ENCODE measurements around the gene BIRC2. TPM values are rescaled to one million over a fixed set of nuclear protein-coding genes. Genes with fewer than 3 reads are reported as not detected.

Gene BIRC2
- total RNA-seq, 1 experiment from 2014 or later: 32.6 TPM

GRCh38 chr11:102317099-102317767, 29.8 kb upstream of the BIRC2 start, which contains the start of gene BIRC3:
Gene BIRC3 (plus strand): TSS chr11:102317484. CDS start chr11:102324510, 7,026 bp downstream.
- peaks cover 7 to 38% of the 10 kb centered on the region in 2 experiments for H3K4me1 ChIP-seq (ENCODE audit: control insufficient read depth in 1 of 2, insufficient read depth in 2 of 2, low read length in 2 of 2)

More at GRCh38 chr11:102317099-102317767, 29.8 kb upstream of the BIRC2 start, which contains the start of gene BIRC3:
- ChIA-PET POLR2A (no interaction called here), CTCF (no interaction called here), RAD21 (ENCODE audit: low non-redundant PET in 1 of 2, low total read pairs in 2 of 2, uncharacterized antibody in 2 of 2, unreplicated experiment in 2 of 2) (no interaction called here)
- H3K36me3 ChIP-seq (ENCODE audit: control insufficient read depth in 1 of 2, insufficient read depth in 2 of 2, low read length in 2 of 2): no peaks in the 10 kb centered on the region
- ATAC-seq: peak; percentile 94
- peak within 1 kb of the TSS; percentile 46 to 61 for H3K4me3 ChIP-seq (replicated peaks in 1 of 2; ENCODE audit: low read depth in 1 of 2, low read length in 2 of 2)
- peak within 1 kb of the TSS; percentile 89 for H2AFZ ChIP-seq (ENCODE audit: low read depth, low read length, poor library complexity, severe bottlenecking)
- TF ChIP-seq, protein P1, sequence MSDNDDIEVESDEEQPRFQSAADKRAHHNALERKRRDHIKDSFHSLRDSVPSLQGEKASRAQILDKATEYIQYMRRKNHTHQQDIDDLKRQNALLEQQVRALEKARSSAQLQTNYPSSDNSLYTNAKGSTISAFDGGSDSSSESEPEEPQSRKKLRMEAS (IDR thresholded peaks at IDR 0.05): peak; percentile 96
- TF ChIP-seq TCF7L2 (IDR thresholded peaks at IDR 0.05; ENCODE audit: borderline replicate concordance, extremely low read depth, insufficient read depth, insufficient read length) (peak; percentile 74), POLR2AphosphoS5 (IDR thresholded peaks at IDR 0.05; ENCODE audit: low read depth, low read length) (peak; percentile 75), FOSL1 (IDR thresholded peaks at IDR 0.05; ENCODE audit: low read depth) (peak; percentile 32), CBX3 (IDR thresholded peaks at IDR 0.05; ENCODE audit: low read depth) (peak; percentile 98), SIN3A (IDR thresholded peaks at IDR 0.05; ENCODE audit: low read depth) (peak; percentile 89), RAD21 (IDR thresholded peaks at IDR 0.05; ENCODE audit: low read depth) (peak; percentile 18; the same call in 1 of the 2 replicates), ATF3 (IDR thresholded peaks at IDR 0.05) (no peak), SP1 (IDR thresholded peaks at IDR 0.05; ENCODE audit: low read depth) (peak; percentile 80), JUND (IDR thresholded peaks at IDR 0.05) (peak; percentile 48), ZNF274 (IDR thresholded peaks at IDR 0.05; ENCODE audit: low read depth, low read length) (no peak), POLR2A (IDR thresholded peaks at IDR 0.05; ENCODE audit: borderline replicate concordance, extremely low read depth, insufficient read depth, insufficient read length) (no peak), SRF (IDR thresholded peaks at IDR 0.05; ENCODE audit: low read depth) (peak; percentile 42; the same call in 1 of the 2 replicates)
- TF ChIP-seq, protein P2, sequence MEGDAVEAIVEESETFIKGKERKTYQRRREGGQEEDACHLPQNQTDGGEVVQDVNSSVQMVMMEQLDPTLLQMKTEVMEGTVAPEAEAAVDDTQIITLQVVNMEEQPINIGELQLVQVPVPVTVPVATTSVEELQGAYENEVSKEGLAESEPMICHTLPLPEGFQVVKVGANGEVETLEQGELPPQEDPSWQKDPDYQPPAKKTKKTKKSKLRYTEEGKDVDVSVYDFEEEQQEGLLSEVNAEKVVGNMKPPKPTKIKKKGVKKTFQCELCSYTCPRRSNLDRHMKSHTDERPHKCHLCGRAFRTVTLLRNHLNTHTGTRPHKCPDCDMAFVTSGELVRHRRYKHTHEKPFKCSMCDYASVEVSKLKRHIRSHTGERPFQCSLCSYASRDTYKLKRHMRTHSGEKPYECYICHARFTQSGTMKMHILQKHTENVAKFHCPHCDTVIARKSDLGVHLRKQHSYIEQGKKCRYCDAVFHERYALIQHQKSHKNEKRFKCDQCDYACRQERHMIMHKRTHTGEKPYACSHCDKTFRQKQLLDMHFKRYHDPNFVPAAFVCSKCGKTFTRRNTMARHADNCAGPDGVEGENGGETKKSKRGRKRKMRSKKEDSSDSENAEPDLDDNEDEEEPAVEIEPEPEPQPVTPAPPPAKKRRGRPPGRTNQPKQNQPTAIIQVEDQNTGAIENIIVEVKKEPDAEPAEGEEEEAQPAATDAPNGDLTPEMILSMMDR (IDR thresholded peaks at IDR 0.05 in 2 of 3, conservative IDR thresholded peaks at IDR 0.05 in 1 of 3; ENCODE audit: borderline replicate concordance in 1 of 3, insufficient read depth in 1 of 3, low read depth in 2 of 3, low read length in 2 of 3): peak in 2 of 3 experiments; percentile 4 to 35; a peak in 2 of 6 replicates
- no peaks in the 10 kb centered on the region for H3K9me3 ChIP-seq (ENCODE audit: control insufficient read depth in 1 of 2, insufficient read depth in 1 of 2, low read depth in 1 of 2, low read length in 2 of 2)
- no peaks in the 10 kb centered on the region for H4K20me1 ChIP-seq (ENCODE audit: insufficient read depth)
- DNase-seq (ENCODE audit: low read depth, low spot score): peak; percentile 91
- H3K9me2 ChIP-seq (ENCODE audit: insufficient read depth): no peaks in the 10 kb centered on the region
- intact Hi-C loops (cut with micrococcal nuclease): no loop called here
- peak within 1 kb of the TSS; percentile 6; the same call in 1 of the 2 replicates for H3K27ac ChIP-seq (ENCODE audit: low read depth, low read length)
- BruUV-seq (replicated peaks): no TSS peak
- peak within 1 kb of the TSS; percentile 91 for H3K4me2 ChIP-seq (ENCODE audit: low read length)
- peak within 1 kb of the TSS; percentile 72 for H3K9ac ChIP-seq (ENCODE audit: low read length)
- no peaks in the 10 kb centered on the region for H3K79me2 ChIP-seq (ENCODE audit: insufficient read depth, low read length)
- no peaks in the 10 kb centered on the region for H3K27me3 ChIP-seq (ENCODE audit: insufficient read depth, low read length)

Measured in HCT116 (cell line).